SK-N-SH treated with all-trans-retinoic acid at 6 μM for 48 hours (cell line): ENCODE measurements around the gene PKNOX2.

Experiments used
- ATAC-seq: fragments of 200-7000 bp; cut with Tn5 transposase; 3 replicates; pipeline ENCODE4 v1.9.1; 2020; ENCODE audit warnings: mild to moderate bottlenecking, moderate library complexity
- ARNTL ChIP-seq: fragments of 450-650 bp; formaldehyde crosslinking; IDR thresholded peaks from 2 replicates; pipeline ENCODE4 v1.5.0; 2020; ENCODE audit warnings: low read depth, mild to moderate bottlenecking, moderate library complexity, borderline replicate concordance
- BACH2 ChIP-seq: fragments of 250-450 bp; sonication (Bioruptor Pico); IDR thresholded peaks from 2 replicates; pipeline ENCODE4 v1.9.0; 2021; ENCODE audit warnings: mild to moderate bottlenecking, borderline replicate concordance
- CSDC2 ChIP-seq: fragments of 250-450 bp; sonication (Bioruptor Pico); IDR thresholded peaks from 2 replicates; pipeline ENCODE4 v1.5.0; 2020; ENCODE audit warnings: mild to moderate bottlenecking, moderate library complexity
- ESRRG ChIP-seq: fragments of 250-450 bp; sonication (Bioruptor Pico); IDR thresholded peaks from 2 replicates; pipeline ENCODE4 v1.6.1; 2021; ENCODE audit warnings: mild to moderate bottlenecking
- GLIS3 ChIP-seq: fragments of 250-450 bp; sonication (Bioruptor Pico); IDR thresholded peaks from 2 replicates; pipeline ENCODE4 v1.5.0; 2020; ENCODE audit warnings: mild to moderate bottlenecking, moderate library complexity
- ISL1 ChIP-seq: fragments of 250-450 bp; sonication (Bioruptor Pico); IDR thresholded peaks from 2 replicates; pipeline ENCODE4 v2.1.2; 2022; ENCODE audit warnings: mild to moderate bottlenecking, moderate library complexity
- OSR1 ChIP-seq: fragments of 250-450 bp; sonication (Bioruptor Pico); IDR thresholded peaks from 2 replicates; pipeline ENCODE4 v1.8.0; 2022; ENCODE audit warnings: moderate library complexity, mild to moderate bottlenecking, inconsistent platforms
- PPARA ChIP-seq: fragments of 250-450 bp; sonication (Bioruptor Pico); IDR thresholded peaks from 2 replicates; pipeline ENCODE4 v1.5.0; 2020; ENCODE audit warnings: mild to moderate bottlenecking, borderline replicate concordance
- SNAI2 ChIP-seq: fragments of 250-450 bp; sonication (Bioruptor Pico); IDR thresholded peaks from 2 replicates; pipeline ENCODE4 v1.5.0; 2020; ENCODE audit warnings: mild to moderate bottlenecking, moderate library complexity
- TCF4 ChIP-seq: fragments of 250-450 bp; sonication (Bioruptor Pico); IDR thresholded peaks from 2 replicates; pipeline ENCODE4 v1.8.0; 2021; ENCODE audit warnings: mild to moderate bottlenecking, moderate library complexity, borderline replicate concordance
- TOX ChIP-seq: fragments of 250-450 bp; sonication (Bioruptor Pico); IDR thresholded peaks from 2 replicates; pipeline ENCODE4 v1.8.0; 2021; ENCODE audit warnings: mild to moderate bottlenecking, moderate library complexity, borderline replicate concordance
- ZC3H10 ChIP-seq: fragments of 250-450 bp; sonication (Bioruptor Pico); IDR thresholded peaks from 2 replicates; pipeline ENCODE4 v1.5.1; 2021; ENCODE audit warnings: mild to moderate bottlenecking, moderate library complexity
- ZFP3 ChIP-seq: fragments of 250-450 bp; sonication (Bioruptor Pico); IDR thresholded peaks from 2 replicates; pipeline ENCODE4 v1.5.0; 2020; ENCODE audit warnings: mild to moderate bottlenecking, moderate library complexity
- ZFP30 ChIP-seq: fragments of 450-650 bp; formaldehyde crosslinking; IDR thresholded peaks from 2 replicates; pipeline ENCODE4 v1.5.0; 2022; ENCODE audit warnings: mild to moderate bottlenecking, moderate library complexity
- ZNF565 ChIP-seq: fragments of 450-650 bp; formaldehyde crosslinking; conservative IDR thresholded peaks from 2 replicates; pipeline ENCODE4 v1.5.0; 2020; ENCODE audit warnings: low read depth, mild to moderate bottlenecking, moderate library complexity
- ZNF8 ChIP-seq: fragments of 450-650 bp; formaldehyde crosslinking; IDR thresholded peaks from 2 replicates; pipeline ENCODE4 v1.5.0; 2020; ENCODE audit warnings: mild to moderate bottlenecking, moderate library complexity
- TF ChIP-seq, protein P1 (sequence below): fragments of 250-450 bp; sonication (Bioruptor Pico); IDR thresholded peaks from 2 replicates; pipeline ENCODE4 v1.8.0; 2021; ENCODE audit warnings: low read depth, mild to moderate bottlenecking, moderate library complexity, borderline replicate concordance
- TF ChIP-seq, protein P2 (sequence below): fragments of 250-450 bp; sonication (Bioruptor Pico); IDR thresholded peaks from 2 replicates; pipeline ENCODE4 v1.5.1; 2021; ENCODE audit warnings: mild to moderate bottlenecking, moderate library complexity
- TF ChIP-seq, protein P3 (sequence below): fragments of 250-450 bp; sonication (Bioruptor Pico); IDR thresholded peaks from 2 replicates; pipeline ENCODE4 v1.8.0; 2020; ENCODE audit warnings: mild to moderate bottlenecking, moderate library complexity, borderline replicate concordance
- TF ChIP-seq, protein P4 (sequence below): fragments of 250-450 bp; sonication (Bioruptor Pico); IDR thresholded peaks from 2 replicates; pipeline ENCODE4 v1.5.0; 2020; ENCODE audit warnings: mild to moderate bottlenecking, moderate library complexity
- TF ChIP-seq, protein P5 (sequence below): fragments of 250-450 bp; sonication (Bioruptor Pico); IDR thresholded peaks from 2 replicates; pipeline ENCODE4 v1.5.1; 2020; ENCODE audit warnings: low read depth, mild to moderate bottlenecking, moderate library complexity

The PKNOX2 gene

DNA sequence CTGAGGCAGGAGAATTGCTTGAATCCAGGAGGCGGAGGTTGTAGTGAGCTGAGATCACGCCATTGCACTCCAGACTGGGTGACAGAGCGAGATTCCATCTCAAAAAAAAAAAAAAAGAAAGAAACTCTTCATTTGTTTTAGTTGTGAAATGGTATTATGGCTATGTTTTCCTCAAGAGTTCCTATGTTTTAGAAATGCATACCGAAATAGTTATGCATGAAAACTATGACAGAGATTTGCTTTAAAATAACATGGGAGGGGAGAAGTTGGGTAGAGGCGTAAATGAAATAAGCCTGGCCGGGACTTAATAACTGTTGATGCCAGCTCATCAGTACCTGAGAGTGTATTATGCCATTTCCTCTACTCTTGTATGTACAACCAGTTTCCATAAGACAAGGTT lies 283.2 kb downstream of the PKNOX2 start:
- ATAC-seq, result no peak
- TF ChIP-seq ISL1 (CRISPR knock-in tag) (no peak), TCF4 (CRISPR knock-in tag) (no peak)
- TF ChIP-seq, protein P1, sequence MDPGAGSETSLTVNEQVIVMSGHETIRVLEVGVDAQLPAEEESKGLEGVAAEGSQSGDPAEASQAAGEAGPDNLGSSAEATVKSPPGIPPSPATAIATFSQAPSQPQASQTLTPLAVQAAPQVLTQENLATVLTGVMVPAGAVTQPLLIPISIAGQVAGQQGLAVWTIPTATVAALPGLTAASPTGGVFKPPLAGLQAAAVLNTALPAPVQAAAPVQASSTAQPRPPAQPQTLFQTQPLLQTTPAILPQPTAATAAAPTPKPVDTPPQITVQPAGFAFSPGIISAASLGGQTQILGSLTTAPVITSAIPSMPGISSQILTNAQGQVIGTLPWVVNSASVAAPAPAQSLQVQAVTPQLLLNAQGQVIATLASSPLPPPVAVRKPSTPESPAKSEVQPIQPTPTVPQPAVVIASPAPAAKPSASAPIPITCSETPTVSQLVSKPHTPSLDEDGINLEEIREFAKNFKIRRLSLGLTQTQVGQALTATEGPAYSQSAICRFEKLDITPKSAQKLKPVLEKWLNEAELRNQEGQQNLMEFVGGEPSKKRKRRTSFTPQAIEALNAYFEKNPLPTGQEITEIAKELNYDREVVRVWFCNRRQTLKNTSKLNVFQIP, result no peak

DNA sequence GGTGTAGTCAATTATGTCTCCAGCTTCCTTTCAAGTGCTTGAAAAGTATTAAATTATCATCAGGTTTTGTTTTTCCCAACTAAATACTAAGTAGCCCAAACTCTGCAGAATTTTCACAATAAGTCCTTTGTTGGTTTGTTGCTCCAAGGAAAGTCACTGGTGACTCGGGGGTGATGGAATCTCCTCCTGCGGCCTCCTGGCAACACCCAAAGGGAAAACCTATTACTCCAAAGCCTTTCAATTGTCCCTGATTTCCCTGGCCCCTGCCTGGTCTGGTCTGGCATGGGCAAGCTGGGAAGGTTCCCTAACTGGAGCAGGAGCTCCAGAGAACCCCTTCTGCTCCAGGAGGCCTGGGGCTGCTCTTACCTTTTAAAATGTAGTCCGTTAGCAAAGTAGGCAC lies 283.6 kb downstream of the PKNOX2 start:
- ATAC-seq, result no peak
- TF ChIP-seq TOX (CRISPR knock-in tag), result no peak
- TF ChIP-seq, protein P2, sequence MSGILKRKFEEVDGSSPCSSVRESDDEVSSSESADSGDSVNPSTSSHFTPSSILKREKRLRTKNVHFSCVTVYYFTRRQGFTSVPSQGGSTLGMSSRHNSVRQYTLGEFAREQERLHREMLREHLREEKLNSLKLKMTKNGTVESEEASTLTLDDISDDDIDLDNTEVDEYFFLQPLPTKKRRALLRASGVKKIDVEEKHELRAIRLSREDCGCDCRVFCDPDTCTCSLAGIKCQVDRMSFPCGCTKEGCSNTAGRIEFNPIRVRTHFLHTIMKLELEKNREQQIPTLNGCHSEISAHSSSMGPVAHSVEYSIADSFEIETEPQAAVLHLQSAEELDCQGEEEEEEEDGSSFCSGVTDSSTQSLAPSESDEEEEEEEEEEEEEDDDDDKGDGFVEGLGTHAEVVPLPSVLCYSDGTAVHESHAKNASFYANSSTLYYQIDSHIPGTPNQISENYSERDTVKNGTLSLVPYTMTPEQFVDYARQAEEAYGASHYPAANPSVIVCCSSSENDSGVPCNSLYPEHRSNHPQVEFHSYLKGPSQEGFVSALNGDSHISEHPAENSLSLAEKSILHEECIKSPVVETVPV (CRISPR knock-in tag), result no peak
- no peak for TF ChIP-seq ARNTL (CRISPR knock-in tag)
- TF ChIP-seq CSDC2 (CRISPR knock-in tag), result no peak
- TF ChIP-seq PPARA (CRISPR knock-in tag), result no peak
- TF ChIP-seq BACH2 (CRISPR knock-in tag), result no peak
- TF ChIP-seq OSR1, result no peak
- TF ChIP-seq ZFP30 (CRISPR knock-in tag), result no peak
- TF ChIP-seq GLIS3 (CRISPR knock-in tag), result no peak
- no peak for TF ChIP-seq TCF4 (CRISPR knock-in tag)
- TF ChIP-seq, protein P3, sequence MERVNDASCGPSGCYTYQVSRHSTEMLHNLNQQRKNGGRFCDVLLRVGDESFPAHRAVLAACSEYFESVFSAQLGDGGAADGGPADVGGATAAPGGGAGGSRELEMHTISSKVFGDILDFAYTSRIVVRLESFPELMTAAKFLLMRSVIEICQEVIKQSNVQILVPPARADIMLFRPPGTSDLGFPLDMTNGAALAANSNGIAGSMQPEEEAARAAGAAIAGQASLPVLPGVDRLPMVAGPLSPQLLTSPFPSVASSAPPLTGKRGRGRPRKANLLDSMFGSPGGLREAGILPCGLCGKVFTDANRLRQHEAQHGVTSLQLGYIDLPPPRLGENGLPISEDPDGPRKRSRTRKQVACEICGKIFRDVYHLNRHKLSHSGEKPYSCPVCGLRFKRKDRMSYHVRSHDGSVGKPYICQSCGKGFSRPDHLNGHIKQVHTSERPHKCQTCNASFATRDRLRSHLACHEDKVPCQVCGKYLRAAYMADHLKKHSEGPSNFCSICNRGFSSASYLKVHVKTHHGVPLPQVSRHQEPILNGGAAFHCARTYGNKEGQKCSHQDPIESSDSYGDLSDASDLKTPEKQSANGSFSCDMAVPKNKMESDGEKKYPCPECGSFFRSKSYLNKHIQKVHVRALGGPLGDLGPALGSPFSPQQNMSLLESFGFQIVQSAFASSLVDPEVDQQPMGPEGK (CRISPR knock-in tag), result no peak
- no peak for TF ChIP-seq ZNF8 (CRISPR knock-in tag)
- TF ChIP-seq ZNF565, result no peak
- no peak for TF ChIP-seq SNAI2 (CRISPR knock-in tag)
- no peak for TF ChIP-seq ESRRG (CRISPR knock-in tag)
- TF ChIP-seq, protein P4, sequence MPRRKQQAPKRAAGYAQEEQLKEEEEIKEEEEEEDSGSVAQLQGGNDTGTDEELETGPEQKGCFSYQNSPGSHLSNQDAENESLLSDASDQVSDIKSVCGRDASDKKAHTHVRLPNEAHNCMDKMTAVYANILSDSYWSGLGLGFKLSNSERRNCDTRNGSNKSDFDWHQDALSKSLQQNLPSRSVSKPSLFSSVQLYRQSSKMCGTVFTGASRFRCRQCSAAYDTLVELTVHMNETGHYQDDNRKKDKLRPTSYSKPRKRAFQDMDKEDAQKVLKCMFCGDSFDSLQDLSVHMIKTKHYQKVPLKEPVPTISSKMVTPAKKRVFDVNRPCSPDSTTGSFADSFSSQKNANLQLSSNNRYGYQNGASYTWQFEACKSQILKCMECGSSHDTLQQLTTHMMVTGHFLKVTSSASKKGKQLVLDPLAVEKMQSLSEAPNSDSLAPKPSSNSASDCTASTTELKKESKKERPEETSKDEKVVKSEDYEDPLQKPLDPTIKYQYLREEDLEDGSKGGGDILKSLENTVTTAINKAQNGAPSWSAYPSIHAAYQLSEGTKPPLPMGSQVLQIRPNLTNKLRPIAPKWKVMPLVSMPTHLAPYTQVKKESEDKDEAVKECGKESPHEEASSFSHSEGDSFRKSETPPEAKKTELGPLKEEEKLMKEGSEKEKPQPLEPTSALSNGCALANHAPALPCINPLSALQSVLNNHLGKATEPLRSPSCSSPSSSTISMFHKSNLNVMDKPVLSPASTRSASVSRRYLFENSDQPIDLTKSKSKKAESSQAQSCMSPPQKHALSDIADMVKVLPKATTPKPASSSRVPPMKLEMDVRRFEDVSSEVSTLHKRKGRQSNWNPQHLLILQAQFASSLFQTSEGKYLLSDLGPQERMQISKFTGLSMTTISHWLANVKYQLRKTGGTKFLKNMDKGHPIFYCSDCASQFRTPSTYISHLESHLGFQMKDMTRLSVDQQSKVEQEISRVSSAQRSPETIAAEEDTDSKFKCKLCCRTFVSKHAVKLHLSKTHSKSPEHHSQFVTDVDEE (CRISPR knock-in tag), result no peak
- no peak for TF ChIP-seq ZFP3 (CRISPR knock-in tag)
- no peak for TF ChIP-seq ISL1 (CRISPR knock-in tag)
- TF ChIP-seq ZC3H10 (CRISPR knock-in tag), result no peak
- TF ChIP-seq, protein P5, sequence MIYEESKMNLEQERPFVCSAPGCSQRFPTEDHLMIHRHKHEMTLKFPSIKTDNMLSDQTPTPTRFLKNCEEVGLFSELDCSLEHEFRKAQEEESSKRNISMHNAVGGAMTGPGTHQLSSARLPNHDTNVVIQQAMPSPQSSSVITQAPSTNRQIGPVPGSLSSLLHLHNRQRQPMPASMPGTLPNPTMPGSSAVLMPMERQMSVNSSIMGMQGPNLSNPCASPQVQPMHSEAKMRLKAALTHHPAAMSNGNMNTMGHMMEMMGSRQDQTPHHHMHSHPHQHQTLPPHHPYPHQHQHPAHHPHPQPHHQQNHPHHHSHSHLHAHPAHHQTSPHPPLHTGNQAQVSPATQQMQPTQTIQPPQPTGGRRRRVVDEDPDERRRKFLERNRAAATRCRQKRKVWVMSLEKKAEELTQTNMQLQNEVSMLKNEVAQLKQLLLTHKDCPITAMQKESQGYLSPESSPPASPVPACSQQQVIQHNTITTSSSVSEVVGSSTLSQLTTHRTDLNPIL (CRISPR knock-in tag), result no peak

DNA sequence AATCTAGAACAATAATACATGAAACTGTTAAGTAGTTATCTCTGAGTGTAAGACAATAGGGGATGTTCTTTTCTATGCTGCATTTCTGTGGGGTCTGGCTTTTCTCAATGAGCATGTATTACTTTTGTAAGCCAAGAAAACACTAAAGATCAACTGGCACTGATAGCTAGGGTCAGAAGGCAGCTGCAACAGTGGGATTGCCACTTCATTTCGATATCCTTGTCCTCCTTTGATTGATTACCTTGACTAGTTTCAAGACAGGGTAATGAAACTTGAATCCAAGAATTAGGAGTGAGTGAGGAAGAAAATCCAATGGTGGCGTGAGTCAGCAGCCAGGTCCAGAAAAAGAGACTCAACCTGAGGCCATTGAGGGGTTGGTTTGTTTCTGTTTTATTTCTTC lies 285.0 kb downstream of the PKNOX2 start:
- TF ChIP-seq ISL1 (CRISPR knock-in tag) (peak; percentile 38; the same call in 1 of the 2 replicates), ZFP30 (CRISPR knock-in tag) (no peak)
- TF ChIP-seq, all 23 proteins: peak for 1

More for the DNA sequence above, 285.0 kb downstream of the PKNOX2 start:
- ATAC-seq, result no peak
